NCI-H128 (cell line): ENCODE results near the gene PARM1.

ENCODE experiments used
- DNase-seq: peaks from one replicate; lab custom pipeline; 2025; ENCODE audit not compliant: unreplicated experiment; lab: John Stamatoyannopoulos, UW

The PARM1 gene

GRCh38 chr4:75065909-75066308 lies 133.0 kb downstream of the PARM1 start:
- DNase-seq = no peak

- no peak for DNase-seq
These were observed 136.7 kb downstream of the PARM1 start for GRCh38 chr4:75069493-75070074.

GRCh38 chr4:75071317-75071716 lies 138.4 kb downstream of the PARM1 start:
- no peak for DNase-seq

GRCh38 chr4:75080888-75081287 lies 148.0 kb downstream of the PARM1 start:
- no peak for DNase-seq

GRCh38 chr4:75081561-75081960 lies 148.6 kb downstream of the PARM1 start:
- DNase-seq = no peak

- DNase-seq = no peak
These were observed 154.5 kb downstream of the PARM1 start for GRCh38 chr4:75087416-75087815.

GRCh38 chr4:75087865-75088264 lies 154.9 kb downstream of the PARM1 start:
- DNase-seq = no peak

- no peak for DNase-seq
These were observed 156.3 kb downstream of the PARM1 start for GRCh38 chr4:75089206-75089605.

- DNase-seq = no peak
These were observed 166.4 kb downstream of the PARM1 start for GRCh38 chr4:75099321-75099720.
